Panc1 (cell line): Measurements from ENCODE around the gene NUDT17. TPM values are rescaled to one million over a fixed set of nuclear protein-coding genes. Genes with fewer than 3 reads are reported as not detected.

Experiments used
- ATAC-seq: fragments of 200-7000 bp; cut with Tn5 transposase; 2 replicates; pipeline ENCODE4 v1.9.1; 2020; ENCODE audit warnings: mild to moderate bottlenecking, moderate library complexity
- BruUV-seq: library from RNA; stranded (reverse); fragments of 400-500 nt; replicated peaks from 2 replicates; lab custom pipeline; 2021; lab: Mats Ljungman, UMichigan
- CTCF ChIA-PET: fragments of 300-600 bp; sonication (Branson Sonifier 250); formaldehyde crosslinking; loops from one replicate; lab custom pipeline; 2022; ENCODE audit warnings: antibody characterized with exemption; lab: Charles Lee
- POLR2A ChIA-PET: fragments of 300-600 bp; sonication (Branson Sonifier 250); formaldehyde crosslinking; loops from one replicate; lab custom pipeline; 2022; ENCODE audit warnings: antibody characterized with exemption; lab: Charles Lee
- DNase-seq: peaks from one replicate; pipeline ENCODE4 v3.0.0-alpha.2; 2010; ENCODE audit warnings: low read depth, low spot score
- H3K27ac ChIP-seq: 2 replicates; pipeline ENCODE4 v1.5.1; 2011; ENCODE audit warnings: mild to moderate bottlenecking, low read length, inconsistent platforms
- H3K27me3 ChIP-seq: fragments of 200-500 bp; sonication (Bioruptor generic); 2 replicates; pipeline ENCODE4 v1.6.0; 2014; ENCODE audit warnings: low read length, inconsistent platforms; ENCODE audit not compliant: control insufficient read depth, insufficient read depth
- H3K36me3 ChIP-seq: fragments of 200-500 bp; sonication (Bioruptor generic); 2 replicates; pipeline ENCODE4 v1.5.1; 2014; ENCODE audit warnings: inconsistent platforms, mild to moderate bottlenecking, low read length, moderate library complexity; ENCODE audit not compliant: control insufficient read depth, insufficient read depth
- H3K4me1 ChIP-seq: 2 replicates; pipeline ENCODE4 v1.5.1; 2011; ENCODE audit warnings: inconsistent platforms, mild to moderate bottlenecking, low read length, moderate library complexity; ENCODE audit not compliant: control insufficient read depth, insufficient read depth
- H3K4me3 ChIP-seq, 2 experiments: 2 replicates each; pipeline ENCODE4 v1.5.1; 2011 to 2012; ENCODE audit warnings: low read depth in 2 of 2, low read length in 2 of 2, mild to moderate bottlenecking in 2 of 2, inconsistent platforms in 1 of 2, moderate library complexity in 1 of 2
- H3K9me3 ChIP-seq: fragments of 200-500 bp; sonication (Bioruptor generic); 2 replicates; pipeline ENCODE4 v1.5.1; 2014; ENCODE audit warnings: low read depth, mild to moderate bottlenecking, inconsistent platforms, low read length, moderate library complexity; ENCODE audit not compliant: control insufficient read depth, insufficient read depth
- CTCF ChIP-seq: fragments of 450-650 bp; IDR thresholded peaks from 2 replicates; pipeline ENCODE4 v1.5.1; 2017; ENCODE audit warnings: mild to moderate bottlenecking
- POLR2AphosphoS5 ChIP-seq: IDR thresholded peaks from 2 replicates; pipeline ENCODE4 v1.6.1; 2012; ENCODE audit warnings: mild to moderate bottlenecking, low read depth, low read length, moderate library complexity
- SIN3A ChIP-seq: IDR thresholded peaks from 2 replicates; pipeline ENCODE4 v1.6.1; 2012; ENCODE audit warnings: low read depth, mild to moderate bottlenecking, low read length, moderate library complexity, borderline replicate concordance; ENCODE audit not compliant: insufficient read depth
- TCF7L2 ChIP-seq: IDR thresholded peaks from 2 replicates; pipeline ENCODE4 v1.6.1; 2011; ENCODE audit warnings: mild to moderate bottlenecking, low read depth, low read length, inconsistent platforms
- in situ Hi-C: cut with HindIII; loops from 2 replicates; pipeline ENCODE4 v1.10.0; 2016; ENCODE audit warnings: low sequenced_read_pairs, low pct_unique_long_range_greater_than_20kb
- intact Hi-C: fragments of 100-400 bp; cut with micrococcal nuclease; formaldehyde crosslinking; loops from one replicate; pipeline ENCODE4 v1.10.0; 2022; ENCODE audit not compliant: unreplicated experiment
- microRNA-seq: library from miRNA; unstranded; fragments of <30 nt; microRNA quantifications from one replicate; pipeline ENCODE4 v1.1.0, GENCODE V29; 2020; ENCODE audit not compliant: unreplicated experiment
- total RNA-seq: library from RNA; stranded (reverse); gene quantifications from one replicate; pipeline ENCODE4 v1.2.1, GENCODE V29; 2021; ENCODE audit not compliant: unreplicated experiment
- TF ChIP-seq, protein P1 (sequence below), 2 experiments: IDR thresholded peaks; 2 replicates each; pipeline ENCODE4 v1.6.1; 2011 to 2012; ENCODE audit warnings: low read depth in 2 of 2, control low read depth in 1 of 2, low read length in 1 of 2, mild to moderate bottlenecking in 1 of 2, moderate library complexity in 1 of 2; ENCODE audit not compliant: insufficient read depth in 1 of 2

Gene NUDT17
- total RNA-seq, 1 experiment from 2014 or later, result 3.7 TPM

DNA sequence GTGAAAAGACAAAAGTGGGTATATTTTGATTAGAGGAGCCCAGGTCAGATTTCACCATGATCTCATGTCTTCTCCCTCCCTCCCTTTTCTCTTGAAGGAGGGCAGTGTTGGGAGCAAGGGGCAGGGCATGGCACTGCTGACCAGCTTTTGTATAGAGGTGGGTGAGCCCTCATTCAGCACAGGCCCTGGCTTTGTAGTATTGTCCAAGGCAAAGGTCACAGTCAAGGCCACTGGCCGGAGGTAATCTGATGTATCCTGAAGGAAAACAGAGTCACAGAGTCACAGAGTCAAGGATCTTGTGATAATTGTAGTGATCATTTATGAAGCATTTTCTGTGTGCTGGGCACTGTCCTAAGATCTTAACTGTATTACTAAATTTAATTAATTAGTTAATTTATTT, 52.5 kb downstream of the NUDT17 start:
- H3K4me1 ChIP-seq, result peaks cover 6% of the 10 kb centered on the region
- no peak for ATAC-seq
- POLR2A ChIA-PET, result no interaction called here

More for the DNA sequence above, 52.5 kb downstream of the NUDT17 start:
- no peak for TF ChIP-seq POLR2AphosphoS5
- no peak for TF ChIP-seq TCF7L2
- TF ChIP-seq SIN3A, result no peak
- TF ChIP-seq, protein P1, sequence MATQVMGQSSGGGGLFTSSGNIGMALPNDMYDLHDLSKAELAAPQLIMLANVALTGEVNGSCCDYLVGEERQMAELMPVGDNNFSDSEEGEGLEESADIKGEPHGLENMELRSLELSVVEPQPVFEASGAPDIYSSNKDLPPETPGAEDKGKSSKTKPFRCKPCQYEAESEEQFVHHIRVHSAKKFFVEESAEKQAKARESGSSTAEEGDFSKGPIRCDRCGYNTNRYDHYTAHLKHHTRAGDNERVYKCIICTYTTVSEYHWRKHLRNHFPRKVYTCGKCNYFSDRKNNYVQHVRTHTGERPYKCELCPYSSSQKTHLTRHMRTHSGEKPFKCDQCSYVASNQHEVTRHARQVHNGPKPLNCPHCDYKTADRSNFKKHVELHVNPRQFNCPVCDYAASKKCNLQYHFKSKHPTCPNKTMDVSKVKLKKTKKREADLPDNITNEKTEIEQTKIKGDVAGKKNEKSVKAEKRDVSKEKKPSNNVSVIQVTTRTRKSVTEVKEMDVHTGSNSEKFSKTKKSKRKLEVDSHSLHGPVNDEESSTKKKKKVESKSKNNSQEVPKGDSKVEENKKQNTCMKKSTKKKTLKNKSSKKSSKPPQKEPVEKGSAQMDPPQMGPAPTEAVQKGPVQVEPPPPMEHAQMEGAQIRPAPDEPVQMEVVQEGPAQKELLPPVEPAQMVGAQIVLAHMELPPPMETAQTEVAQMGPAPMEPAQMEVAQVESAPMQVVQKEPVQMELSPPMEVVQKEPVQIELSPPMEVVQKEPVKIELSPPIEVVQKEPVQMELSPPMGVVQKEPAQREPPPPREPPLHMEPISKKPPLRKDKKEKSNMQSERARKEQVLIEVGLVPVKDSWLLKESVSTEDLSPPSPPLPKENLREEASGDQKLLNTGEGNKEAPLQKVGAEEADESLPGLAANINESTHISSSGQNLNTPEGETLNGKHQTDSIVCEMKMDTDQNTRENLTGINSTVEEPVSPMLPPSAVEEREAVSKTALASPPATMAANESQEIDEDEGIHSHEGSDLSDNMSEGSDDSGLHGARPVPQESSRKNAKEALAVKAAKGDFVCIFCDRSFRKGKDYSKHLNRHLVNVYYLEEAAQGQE (IDR thresholded peaks at IDR 0.05; ENCODE audit: insufficient read depth in 1 of 2, low read depth in 2 of 2, low read length in 1 of 2), result no peak
- no peak for TF ChIP-seq CTCF
- DNase-seq, result no peak
- Histone ChIP-seq H3K9me3 (no peaks in the 10 kb centered on the region), H3K27ac (no peak overlapping the region), H3K27me3 (no peaks in the 10 kb centered on the region), H3K4me3 (no peak overlapping the region), H3K36me3 (no peaks in the 10 kb centered on the region)
- intact Hi-C loops (no loop called here), in situ Hi-C loops (no loop called here)
- CTCF ChIA-PET, result no interaction called here
- no TSS peak for BruUV-seq

Small RNAs within 50 kb of the gene (microRNA-seq; reads per million reads assigned to microRNA genes)
- gene MIR6736, result 2.9 reads per million

Other genes with a start within 250 kb of the NUDT17 start
- gene GPR89A, start 237.6 kb upstream of the NUDT17 start, total RNA-seq, result 21.5 TPM
- gene PDZK1, start 138.3 kb upstream of the NUDT17 start, total RNA-seq, result 2.3 TPM
- gene CD160, start 126.1 kb upstream of the NUDT17 start, total RNA-seq, result not detected
- gene RNF115, start 21.5 kb upstream of the NUDT17 start, total RNA-seq, result 14.5 TPM
- 35.1 TPM for gene POLR3C, start 21.4 kb upstream of the NUDT17 start, total RNA-seq
- 68.1 TPM for gene PIAS3, start 13.5 kb downstream of the NUDT17 start, total RNA-seq
- not detected for gene ANKRD35, start 40.2 kb downstream of the NUDT17 start, total RNA-seq
- gene ITGA10, start 64.4 kb downstream of the NUDT17 start, total RNA-seq, result 2.2 TPM
- gene PEX11B, start 73.1 kb downstream of the NUDT17 start, total RNA-seq, result 27.4 TPM
- gene RBM8A, start 81.9 kb downstream of the NUDT17 start, total RNA-seq, result 172 TPM
- 23.3 TPM for gene LIX1L, start 112.4 kb downstream of the NUDT17 start, total RNA-seq
- gene ANKRD34A, start 118.9 kb downstream of the NUDT17 start, total RNA-seq, result 1.4 TPM
- 14.9 TPM for gene POLR3GL, start 119.1 kb downstream of the NUDT17 start, total RNA-seq
- 15.2 TPM for gene TXNIP, start 150.9 kb downstream of the NUDT17 start, total RNA-seq
- gene HJV, start 176.1 kb downstream of the NUDT17 start, total RNA-seq, result not detected